ENCODE results near the gene MBD3. TPM values are rescaled to one million over a fixed set of nuclear protein-coding genes. Genes with fewer than 3 reads are reported as not detected.
A peak's percentile ranks its signal among the peaks of the same experiment; 100 is the strongest.
"Not testable (repeated sequence)": the region's sequence is repeated elsewhere in the genome, so short reads cannot be mapped to it uniquely, and the experiment has no call there.

Gene MBD3
- 67.1 TPM for polyA plus RNA-seq (ENCODE audit: insufficient read length)

GRCh38 chr19:1592755-1593500, at the start of gene MBD3:
Gene MBD3 (minus strand): TSS chr19:1592865. CDS start chr19:1592631, 234 bp downstream.
- DNase-seq = peak; percentile 96

GRCh38 chr19:1640893-1641448, 48.3 kb upstream of the MBD3 start:
- DNase-seq = not testable (repeated sequence)

GRCh38 chr19:1636325-1637236, 43.9 kb upstream of the MBD3 start:
- DNase-seq = no peak

GRCh38 chr19:1634938-1635243, 42.2 kb upstream of the MBD3 start:
- no peak for DNase-seq

GRCh38 chr19:1634242-1634937, 41.7 kb upstream of the MBD3 start:
- DNase-seq = no peak

- DNase-seq = no peak
Observed at GRCh38 chr19:1633269-1633826, 40.7 kb upstream of the MBD3 start.

- no peak for DNase-seq
Observed at GRCh38 chr19:1632462-1633268, 40.0 kb upstream of the MBD3 start.

- no peak for DNase-seq
Observed at GRCh38 chr19:1631557-1632100, 39.0 kb upstream of the MBD3 start.

GRCh38 chr19:1630811-1631210, 38.1 kb upstream of the MBD3 start:
- DNase-seq = no peak

GRCh38 chr19:1630012-1630411, 37.3 kb upstream of the MBD3 start:
- no peak for DNase-seq

- no peak for DNase-seq
Observed at GRCh38 chr19:1629256-1629808, 36.7 kb upstream of the MBD3 start.

- DNase-seq = no peak
Observed at GRCh38 chr19:1627194-1627593, 34.5 kb upstream of the MBD3 start.

- no peak for DNase-seq
Observed at GRCh38 chr19:1626417-1627010, 33.8 kb upstream of the MBD3 start.

GRCh38 chr19:1624458-1624857, 31.8 kb upstream of the MBD3 start:
- peak; percentile 41 for DNase-seq

- DNase-seq = no peak
Observed at GRCh38 chr19:1622541-1622940, 29.9 kb upstream of the MBD3 start.

- DNase-seq = no peak
Observed at GRCh38 chr19:1622007-1622406, 29.3 kb upstream of the MBD3 start.

- DNase-seq = no peak
Observed at GRCh38 chr19:1621574-1621973, 28.9 kb upstream of the MBD3 start.

- DNase-seq = no peak
Observed at GRCh38 chr19:1621021-1621420, 28.4 kb upstream of the MBD3 start.

- DNase-seq = no peak
Observed at GRCh38 chr19:1620502-1620901, 27.8 kb upstream of the MBD3 start.

- no peak for DNase-seq
Observed at GRCh38 chr19:1619703-1620102, 27.0 kb upstream of the MBD3 start.

GRCh38 chr19:1619094-1619439, 26.4 kb upstream of the MBD3 start:
- DNase-seq = no peak

Measured in hindlimb muscle (tissue), 1 donor.